GM19324 (cell line): ENCODE results near the gene ERN1.
"Not testable (repeated sequence)": the region's sequence is repeated elsewhere in the genome, so short reads cannot be mapped to it uniquely, and the experiment has no call there.

Source experiments
- ATAC-seq: cut with Tn5 transposase; IDR thresholded peaks from one replicate; pipeline ENCODE4 v1.9.1; 2021; ENCODE audit warnings: mild to moderate bottlenecking, moderate library complexity; ENCODE audit not compliant: unreplicated experiment, low FRiP score

Gene ERN1

GRCh38 chr17:64039106-64039400, 90.9 kb downstream of the ERN1 start:
- no peak for ATAC-seq

GRCh38 chr17:64038331-64039105, 91.4 kb downstream of the ERN1 start:
- ATAC-seq = no peak

GRCh38 chr17:64037802-64038201, 92.1 kb downstream of the ERN1 start:
- no peak for ATAC-seq

GRCh38 chr17:64037180-64037579, 92.8 kb downstream of the ERN1 start:
- ATAC-seq = no peak

- no peak for ATAC-seq
Observed at GRCh38 chr17:64036198-64036922, 93.6 kb downstream of the ERN1 start.

- ATAC-seq = no peak
Observed at GRCh38 chr17:64032081-64032480, 97.9 kb downstream of the ERN1 start.

GRCh38 chr17:64028874-64029464, 101.0 kb downstream of the ERN1 start:
- peak; percentile 46 for ATAC-seq

- peak; percentile 71 for ATAC-seq
Observed at GRCh38 chr17:64025732-64026294, 104.1 kb downstream of the ERN1 start.

- no peak for ATAC-seq
Observed at GRCh38 chr17:64024781-64025731, 104.9 kb downstream of the ERN1 start.

- no peak for ATAC-seq
Observed at GRCh38 chr17:64024215-64024654, 105.7 kb downstream of the ERN1 start.

GRCh38 chr17:64022611-64023063, 107.3 kb downstream of the ERN1 start:
- ATAC-seq = no peak

GRCh38 chr17:64020056-64020766, 109.7 kb downstream of the ERN1 start, which contains the start of gene ICAM2:
Gene ICAM2 (minus strand): TSS chr17:64020633. CDS start chr17:64006691, 13,942 bp downstream.
- ATAC-seq = peak; percentile 63

GRCh38 chr17:64019551-64019961, 110.4 kb downstream of the ERN1 start:
- ATAC-seq = not testable (repeated sequence)

- ATAC-seq = no peak
Observed at GRCh38 chr17:64017381-64017980, 112.5 kb downstream of the ERN1 start.

GRCh38 chr17:64016974-64017373, 113.0 kb downstream of the ERN1 start:
- ATAC-seq = no peak

- no peak for ATAC-seq
Observed at GRCh38 chr17:64016231-64016784, 113.6 kb downstream of the ERN1 start.

GRCh38 chr17:64015447-64015846, 114.5 kb downstream of the ERN1 start:
- ATAC-seq = no peak

GRCh38 chr17:64009571-64010402, 120.2 kb downstream of the ERN1 start:
- no peak for ATAC-seq
